GM12878 (cell line): ENCODE results near the gene DYTN. TPM values are rescaled to one million over a fixed set of nuclear protein-coding genes. Genes with fewer than 3 reads are reported as not detected.

Experiments used
- ATAC-seq: fragments of 200-7000 bp; cut with Tn5 transposase; 3 replicates; pipeline ENCODE4 v1.9.1; 2020; ENCODE audit warnings: mild to moderate bottlenecking, moderate library complexity
- Bru-seq: library from RNA; stranded (reverse); fragments of 400-500 nt; gene quantifications from one replicate; lab custom pipeline; 2021; lab: Mats Ljungman, UMichigan
- BruChase-seq, 2 experiments: library from RNA; stranded (reverse); fragments of 400-500 nt; gene quantifications; one replicate each; lab custom pipeline; 2021; lab: Mats Ljungman, UMichigan
- BruUV-seq: library from RNA; stranded (reverse); fragments of 400-500 nt; replicated peaks from 2 replicates; lab custom pipeline; 2021; lab: Mats Ljungman, UMichigan
- CTCF ChIA-PET: fragments of 300-600 bp; sonication (Branson Sonifier 250); formaldehyde crosslinking; extraction: SDS; loops from one replicate; lab custom pipeline; 2021; ENCODE audit warnings: inconsistent platforms; lab: Yijun Ruan, JAX
- POLR2A ChIA-PET: fragments of 350-600 bp; formaldehyde crosslinking; extraction: SDS; loops from one replicate; lab custom pipeline; 2021; ENCODE audit warnings: inconsistent platforms; lab: Charles Lee
- RAD21 ChIA-PET: fragments of 300-600 bp; sonication (Branson Sonifier 250); formaldehyde crosslinking; loops from one replicate; lab custom pipeline; 2023; ENCODE audit warnings: antibody characterized with exemption; ENCODE audit not compliant: unreplicated experiment; lab: Charles Lee
- SMC1A ChIA-PET: fragments of 300-600 bp; sonication (Branson Sonifier 250); formaldehyde crosslinking; loops from one replicate; lab custom pipeline; 2023; ENCODE audit not compliant: unreplicated experiment, uncharacterized antibody; lab: Charles Lee
- DNase-seq: peaks from one replicate; pipeline ENCODE4 v3.0.0-alpha.2; 2011; ENCODE audit warnings: low read depth, low spot score
- FAIRE-seq: peaks from 3 replicates; lab custom pipeline; 2011; peaks lifted over from hg19 to GRCh38; lab: Jason Lieb, UNC
- H2AFZ ChIP-seq: 2 replicates; pipeline ENCODE4 v1.6.0; 2011; ENCODE audit warnings: low read depth, low read length, control low read depth; ENCODE audit not compliant: control insufficient read depth
- H3K27ac ChIP-seq: 2 replicates; pipeline ENCODE4 v1.5.1; 2011; ENCODE audit warnings: control low read depth; ENCODE audit not compliant: control insufficient read depth, insufficient read depth
- H3K27me3 ChIP-seq, 2 experiments: replicated peaks in 1 of 2; 2 replicates each; pipeline versions ENCODE4 v1.6.0 to v1.6.1; 2011; ENCODE audit warnings: low read length in 1 of 2; ENCODE audit not compliant: control insufficient read depth in 2 of 2, insufficient read depth in 2 of 2
- H3K36me3 ChIP-seq, 2 experiments: 2 replicates each; pipeline ENCODE4 v1.5.1; 2011; ENCODE audit warnings: low read length in 1 of 2; ENCODE audit not compliant: control insufficient read depth in 2 of 2, insufficient read depth in 2 of 2
- H3K4me1 ChIP-seq: 2 replicates; pipeline ENCODE4 v1.6.1; 2011; ENCODE audit warnings: mild to moderate bottlenecking, low read length, moderate library complexity, mixed read lengths; ENCODE audit not compliant: control insufficient read depth, insufficient read depth
- H3K4me2 ChIP-seq: 2 replicates; pipeline ENCODE4 v1.6.0; 2011; ENCODE audit warnings: control low read depth; ENCODE audit not compliant: control insufficient read depth, insufficient read depth
- H3K4me3 ChIP-seq: fragments of 200-600 bp; sonication (generic); 2 replicates; pipeline ENCODE4 v1.5.1; 2016
- H3K79me2 ChIP-seq: 2 replicates; pipeline ENCODE4 v1.6.0; 2011; ENCODE audit warnings: low read length; ENCODE audit not compliant: control insufficient read depth, insufficient read depth
- H3K9ac ChIP-seq: 2 replicates; pipeline ENCODE4 v1.8.0; 2011; ENCODE audit warnings: low read length, control low read depth, mixed read lengths; ENCODE audit not compliant: control insufficient read depth, insufficient read depth
- H3K9me3 ChIP-seq: replicated peaks from 3 replicates; pipeline ENCODE4 v1.5.1; 2011; ENCODE audit warnings: mild to moderate bottlenecking, low read length; ENCODE audit not compliant: control insufficient read depth, insufficient read depth
- H4K20me1 ChIP-seq: 2 replicates; pipeline ENCODE4 v1.6.0; 2011; ENCODE audit not compliant: control insufficient read depth, insufficient read depth
- BRCA1 ChIP-seq: IDR thresholded peaks from 2 replicates; pipeline ENCODE4 v1.6.1; 2011; ENCODE audit warnings: low read depth, low read length, improper control_type of control experiment
- CTCF ChIP-seq, 3 experiments: IDR thresholded peaks in 2 of 3; conservative IDR thresholded peaks in 1 of 3; 2 replicates each; pipeline ENCODE4 v1.5.1; 2011; ENCODE audit warnings: low read depth in 3 of 3, low read length in 3 of 3, mild to moderate bottlenecking in 3 of 3, control low read depth in 2 of 3, moderate library complexity in 2 of 3, inconsistent platforms in 1 of 3, mixed read lengths in 1 of 3; ENCODE audit not compliant: control insufficient read depth in 2 of 3, insufficient read depth in 1 of 3; ENCODE audit errors: extremely low read depth in 1 of 3
- SREBF1 ChIP-seq: IDR thresholded peaks from 2 replicates; pipeline ENCODE4 v1.6.1; 2012; ENCODE audit warnings: mild to moderate bottlenecking, low read length
- SREBF2 ChIP-seq: IDR thresholded peaks from 2 replicates; pipeline ENCODE4 v1.6.1; 2012; ENCODE audit warnings: mild to moderate bottlenecking, low read length
- WGBS: methylation state at CpG from one replicate; pipeline ENCODE4 v1.1.6; 2016; ENCODE audit warnings: low lambda C conversion rate; ENCODE audit not compliant: insufficient replicate concordance, insufficient coverage; ENCODE audit errors: missing lambda C conversion rate; 5-methylcytosine and 5-hydroxymethylcytosine counted together
- in situ Hi-C: fragments of 300-500 bp; cut with MboI; formaldehyde crosslinking; loops from 9 replicates; pipeline ENCODE4 v1.14.3; 2018; ENCODE audit warnings: mixed read lengths
- intact Hi-C: fragments of 100-400 bp; cut with micrococcal nuclease; formaldehyde crosslinking; loops from one replicate; pipeline ENCODE4 v1.14.2; 2022; ENCODE audit not compliant: unreplicated experiment
- long read RNA-seq, 2 experiments: library from polyadenylated mRNA; unstranded; transcript quantifications; one replicate each; pipeline ENCODE4 v2.0.0, GENCODE V29; 2019 to 2020
- polyA minus RNA-seq, 3 experiments: library from RNA; depleted of rRNA, polyadenylated mRNA; stranded (reverse); fragments of >200 nt; gene quantifications; 2 replicates each; pipeline ENCODE4 v1.2.3, GENCODE V29; 2011
- polyA plus RNA-seq, 11 experiments: library from polyadenylated mRNA; depleted of rRNA in 4 of 11; unstranded in 6 of 11; stranded (reverse) in 5 of 11; fragments of >200 nt; fragmentation: Nextera tagmentation in 4 of 11; fragmentation: Illumina TruSeq in 1 of 11; extraction: Ambion mirVana in 4 of 11; extraction: Trizol in 1 of 11; gene quantifications; 1 replicate in 1 of 11; 2 replicates in 10 of 11; pipeline versions ENCODE4 v1.2.1 to v1.2.3, GENCODE V29; 2011 to 2016; ENCODE audit warnings: inconsistent platforms in 2 of 11, missing spikeins in 2 of 11, low read depth in 1 of 11
- total RNA-seq, 4 experiments: library from RNA; depleted of rRNA in 3 of 4; stranded (reverse); fragments of >200 nt in 3 of 4; fragmentation: Illumina TruSeq in 1 of 4; extraction: Trizol in 1 of 4; gene quantifications; 2 replicates each; pipeline versions ENCODE4 v1.2.1 to v1.2.3, GENCODE V29; 2013 to 2021
- TF ChIP-seq, protein P1 (sequence below): fragments of 450-650 bp; IDR thresholded peaks from 2 replicates; pipeline ENCODE4 v1.6.1; 2017; ENCODE audit warnings: mild to moderate bottlenecking, moderate library complexity

DYTN gene, protein sequence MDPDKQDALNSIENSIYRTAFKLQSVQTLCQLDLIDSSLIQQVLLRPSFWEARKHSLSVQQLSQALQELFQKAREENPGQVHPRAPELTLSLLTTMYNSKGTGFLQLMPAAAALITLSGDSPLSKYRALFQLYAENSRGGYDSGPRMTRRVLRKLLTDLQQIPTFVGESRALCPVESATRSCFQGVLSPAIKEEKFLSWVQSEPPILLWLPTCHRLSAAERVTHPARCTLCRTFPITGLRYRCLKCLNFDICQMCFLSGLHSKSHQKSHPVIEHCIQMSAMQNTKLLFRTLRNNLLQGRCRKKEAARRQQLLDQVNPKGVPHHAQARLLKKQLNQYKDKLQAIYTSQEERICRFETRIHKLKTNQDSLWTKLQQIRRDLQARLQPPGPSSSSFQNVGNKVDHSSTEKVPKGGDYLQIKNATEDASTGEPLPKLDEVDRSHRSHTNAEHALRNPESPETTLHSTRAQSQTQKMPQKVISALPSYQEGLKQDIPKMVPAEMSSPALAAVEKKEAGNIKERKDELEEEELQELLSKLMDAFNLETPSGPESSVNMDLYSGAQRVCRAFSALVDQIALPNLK
- total RNA-seq (2013; cell fraction: nucleolus; rRNA removed), result not detected in 2 replicates
- total RNA-seq (2014; rRNA removed), result 0.16 TPM in 1 of 2 replicates, not detected in the other
- 0.09 TPM in 1 of 2 replicates, not detected in the other for total RNA-seq (2014; rRNA removed; fragmentation: Illumina TruSeq; extraction: Trizol)
- not detected in 2 replicates for total RNA-seq (2021)
- not detected for polyA plus RNA-seq (2011; ENCODE audit: low read depth)
- polyA plus RNA-seq (2011; rRNA removed), result not detected in 2 replicates
- not detected in 2 replicates for polyA plus RNA-seq (2011; cell fraction: cytosol; rRNA removed)
- polyA plus RNA-seq (2011; cell fraction: nucleus; rRNA removed), result not detected in 2 replicates
- not detected in 2 replicates for polyA plus RNA-seq (2012)
- polyA plus RNA-seq (2014; fragmentation: Illumina TruSeq; extraction: Trizol), result 0.06 TPM in 1 of 2 replicates, not detected in the other
- polyA plus RNA-seq (2014; fragmentation: Nextera tagmentation; extraction: Ambion mirVana), result under 1 TPM; 0.02 to 0.18 TPM
- 0.32 TPM in 1 of 2 replicates, not detected in the other for polyA plus RNA-seq (2014; rRNA removed)
- under 1 TPM; 0.09 to 0.29 TPM for polyA plus RNA-seq (2016; fragmentation: Nextera tagmentation; extraction: Ambion mirVana)
- not detected in 2 replicates for polyA minus RNA-seq (2011; rRNA and poly(A)+ RNA removed)
- not detected in 2 replicates for polyA minus RNA-seq (2011; cell fraction: cytosol; rRNA and poly(A)+ RNA removed)
- polyA minus RNA-seq (2011; cell fraction: nucleus; rRNA and poly(A)+ RNA removed), result not detected in 2 replicates
- percentile 5 among the genes with signal in this experiment for Bru-seq, nascent RNA
- percentile 5 among the genes with signal in this experiment for BruChase-seq, experiment 1, labeled RNA remaining after a 6-hour chase
- BruChase-seq, experiment 2, labeled RNA remaining after a 2-hour chase, result percentile 1 among the genes with signal in this experiment
- long read RNA-seq, experiment 1, result 0 reads
- long read RNA-seq, experiment 2, result 0 reads

- in situ Hi-C loops (no loop called here), intact Hi-C loops (no loop called here)
- Histone ChIP-seq H3K27me3 (no peaks in the 10 kb centered on the region), H3K9me3 (no peaks in the 10 kb centered on the region), H3K9ac (no peak within 1 kb of the TSS), H4K20me1 (no peaks in the 10 kb centered on the region), H3K27ac (no peak within 1 kb of the TSS), H2AFZ (no peak within 1 kb of the TSS), H3K36me3 (no peaks in the 10 kb centered on the region), H3K4me3 (no peak within 1 kb of the TSS), H3K4me2 (peak within 1 kb of the TSS; percentile 49), H3K79me2 (no peaks in the 10 kb centered on the region)
- no peak for FAIRE-seq
- ChIA-PET CTCF (interaction anchor here (0.6 kb wide), 1 partner anchor 195 kb away, joined by 3 read pairs; no protein-coding TSS in a partner anchor), RAD21 (no interaction called here), POLR2A (no interaction called here), SMC1A (interaction anchor here (1.0 kb wide), 1 partner anchor 8 kb away, joined by 3 read pairs; no protein-coding TSS in a partner anchor)
- ATAC-seq, result no peak; the same call in 2 of the 3 replicates
- BruUV-seq, result no TSS peak
- DNase-seq, result no peak
- no peak for TF ChIP-seq SREBF2
- no peak for TF ChIP-seq SREBF1
- TF ChIP-seq CTCF (IDR thresholded peaks at IDR 0.05 in 2 of 3, conservative IDR thresholded peaks at IDR 0.05 in 1 of 3; ENCODE audit: control insufficient read depth in 2 of 3, extremely low read depth in 1 of 3, insufficient read depth in 1 of 3, low read depth in 3 of 3, low read length in 3 of 3), result no peak
- TF ChIP-seq, protein P1, sequence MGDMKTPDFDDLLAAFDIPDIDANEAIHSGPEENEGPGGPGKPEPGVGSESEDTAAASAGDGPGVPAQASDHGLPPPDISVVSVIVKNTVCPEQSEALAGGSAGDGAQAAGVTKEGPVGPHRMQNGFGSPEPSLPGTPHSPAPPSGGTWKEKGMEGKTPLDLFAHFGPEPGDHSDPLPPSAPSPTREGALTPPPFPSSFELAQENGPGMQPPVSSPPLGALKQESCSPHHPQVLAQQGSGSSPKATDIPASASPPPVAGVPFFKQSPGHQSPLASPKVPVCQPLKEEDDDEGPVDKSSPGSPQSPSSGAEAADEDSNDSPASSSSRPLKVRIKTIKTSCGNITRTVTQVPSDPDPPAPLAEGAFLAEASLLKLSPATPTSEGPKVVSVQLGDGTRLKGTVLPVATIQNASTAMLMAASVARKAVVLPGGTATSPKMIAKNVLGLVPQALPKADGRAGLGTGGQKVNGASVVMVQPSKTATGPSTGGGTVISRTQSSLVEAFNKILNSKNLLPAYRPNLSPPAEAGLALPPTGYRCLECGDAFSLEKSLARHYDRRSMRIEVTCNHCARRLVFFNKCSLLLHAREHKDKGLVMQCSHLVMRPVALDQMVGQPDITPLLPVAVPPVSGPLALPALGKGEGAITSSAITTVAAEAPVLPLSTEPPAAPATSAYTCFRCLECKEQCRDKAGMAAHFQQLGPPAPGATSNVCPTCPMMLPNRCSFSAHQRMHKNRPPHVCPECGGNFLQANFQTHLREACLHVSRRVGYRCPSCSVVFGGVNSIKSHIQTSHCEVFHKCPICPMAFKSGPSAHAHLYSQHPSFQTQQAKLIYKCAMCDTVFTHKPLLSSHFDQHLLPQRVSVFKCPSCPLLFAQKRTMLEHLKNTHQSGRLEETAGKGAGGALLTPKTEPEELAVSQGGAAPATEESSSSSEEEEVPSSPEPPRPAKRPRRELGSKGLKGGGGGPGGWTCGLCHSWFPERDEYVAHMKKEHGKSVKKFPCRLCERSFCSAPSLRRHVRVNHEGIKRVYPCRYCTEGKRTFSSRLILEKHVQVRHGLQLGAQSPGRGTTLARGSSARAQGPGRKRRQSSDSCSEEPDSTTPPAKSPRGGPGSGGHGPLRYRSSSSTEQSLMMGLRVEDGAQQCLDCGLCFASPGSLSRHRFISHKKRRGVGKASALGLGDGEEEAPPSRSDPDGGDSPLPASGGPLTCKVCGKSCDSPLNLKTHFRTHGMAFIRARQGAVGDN, result no peak
- no peak for TF ChIP-seq BRCA1
- TF ChIP-seq, all 136 proteins: peak for 0
- H3K4me1 ChIP-seq, result peaks cover 22% of the 10 kb centered on the region
- 0% methylated on average over 1 of the region's 1 CpG for WGBS
Measured at GRCh38 chr2:206718296-206718695, at the start of gene DYTN. Gene DYTN (minus strand): TSS chr2:206718396. CDS start chr2:206718279, 117 bp downstream.
